Measurements from ENCODE around the gene PRMT7.

DNA sequence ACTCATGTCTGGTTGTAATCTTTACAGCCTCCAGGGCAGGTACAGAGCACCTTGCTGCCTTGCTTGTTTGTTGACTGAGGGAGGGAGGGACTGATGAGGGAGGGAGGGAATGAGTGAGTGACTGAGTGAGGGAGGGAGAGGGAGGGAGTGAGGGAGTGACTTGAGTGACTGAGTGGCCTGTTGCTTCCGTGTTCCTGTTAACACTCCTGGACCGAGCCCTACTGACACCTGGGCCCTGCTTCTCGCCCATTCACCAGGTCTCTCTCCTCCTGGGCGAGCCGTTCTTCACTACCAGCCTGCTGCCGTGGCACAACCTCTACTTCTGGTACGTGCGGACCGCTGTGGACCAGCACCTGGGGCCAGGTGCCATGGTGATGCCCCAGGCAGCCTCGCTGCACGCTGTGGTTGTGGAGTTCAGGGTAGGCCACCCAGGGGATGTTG is 41.2 kb downstream of the PRMT7 start:
- no peak for TF ChIP-seq POLR2A (IDR thresholded peaks at IDR 0.05; ENCODE audit: low read depth, low read length)
- TF ChIP-seq TAF1 (IDR thresholded peaks at IDR 0.05; ENCODE audit: borderline replicate concordance, low read depth, low read length) = no peak
